GM19023 (cell line): Measurements from ENCODE around the gene TRERF1.
"Not testable (repeated sequence)": the region's sequence is repeated elsewhere in the genome, so short reads cannot be mapped to it uniquely, and the experiment has no call there.

Experiments used
- ATAC-seq: cut with Tn5 transposase; IDR thresholded peaks from one replicate; pipeline ENCODE4 v1.9.1; 2021; ENCODE audit warnings: mild to moderate bottlenecking, moderate library complexity; ENCODE audit not compliant: unreplicated experiment

TRERF1 gene

DNA sequence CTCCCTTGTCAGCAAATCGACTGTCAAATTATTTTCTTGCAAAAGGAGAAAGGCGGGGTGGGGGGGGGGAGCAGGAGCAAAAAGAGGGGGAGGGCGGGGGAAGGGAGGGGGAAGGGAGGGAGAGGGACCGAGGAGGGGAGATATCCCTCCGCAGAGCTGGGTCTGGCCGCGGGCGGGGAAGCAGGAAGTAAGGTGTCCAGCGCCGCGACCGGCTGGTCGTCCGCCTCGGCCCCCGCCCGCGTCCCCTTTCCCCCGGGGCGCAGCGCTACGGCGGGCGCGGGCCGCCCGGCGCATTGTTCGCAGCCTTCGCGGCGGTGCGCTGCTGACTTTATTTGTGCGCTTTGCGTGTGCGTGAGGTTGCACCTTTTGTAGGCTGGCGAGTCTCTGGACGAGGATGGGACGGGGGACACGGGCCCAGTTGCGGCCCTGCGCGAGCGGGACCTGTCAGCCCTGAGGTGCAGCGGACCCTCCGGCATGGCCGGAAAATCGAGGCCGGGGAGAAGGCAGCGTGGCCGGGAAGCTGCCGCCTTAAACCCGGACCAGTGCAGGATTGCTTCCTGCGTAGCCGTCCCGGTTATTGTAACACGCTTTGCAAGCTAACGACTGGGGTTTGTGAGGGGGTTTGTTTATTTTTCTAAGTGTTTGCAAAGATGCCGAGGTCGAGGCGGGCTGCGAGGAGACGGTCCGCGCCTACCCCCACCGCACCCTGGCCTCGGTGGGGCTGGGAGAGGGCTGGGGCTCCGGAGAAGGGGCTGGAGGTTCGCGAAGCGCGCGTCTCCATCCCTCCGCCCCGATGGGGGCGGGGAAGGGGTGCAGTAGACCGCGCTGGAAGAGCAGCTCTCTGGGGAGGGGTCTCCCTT, 675 bp upstream of the TRERF1 start:
- peak; percentile 30 for ATAC-seq

- no peak for ATAC-seq
These were observed 1.0 kb downstream of the TRERF1 start for GRCh38 chr6:42450477-42451332.

- ATAC-seq = no peak
These were observed 1.7 kb downstream of the TRERF1 start for GRCh38 chr6:42449917-42450476.

DNA sequence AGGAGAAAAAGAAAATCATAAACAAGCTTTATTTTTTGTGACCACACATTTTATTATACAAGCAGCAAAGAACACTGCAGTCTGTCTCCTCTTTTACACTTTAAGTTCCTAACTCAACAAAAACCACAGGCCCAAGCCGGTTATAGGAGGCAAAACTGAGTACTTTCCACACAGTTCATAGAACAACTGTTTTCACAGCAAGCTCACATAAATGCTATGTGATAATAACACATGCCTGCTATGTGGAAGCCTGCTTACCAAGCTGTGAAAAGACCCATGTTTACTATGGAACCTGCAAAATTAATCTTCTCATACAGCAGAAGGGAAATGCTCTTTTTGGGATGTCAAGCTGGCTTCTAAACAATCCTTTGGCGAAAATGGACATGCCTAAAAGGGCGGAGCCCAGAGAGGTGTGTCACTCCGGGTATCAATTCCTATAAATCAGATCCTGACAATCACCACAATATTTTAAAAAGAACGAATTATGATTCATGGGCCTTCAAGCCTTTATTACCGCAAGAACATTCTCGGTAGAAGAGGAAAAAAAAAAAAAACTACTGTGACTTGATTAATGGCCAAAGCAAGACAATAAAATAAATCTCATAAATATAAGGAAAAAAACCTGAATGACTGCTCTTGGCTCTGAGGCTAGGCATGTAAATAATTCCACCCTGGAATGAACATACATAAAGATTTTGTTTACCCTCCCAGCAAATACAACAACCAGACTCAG, 2.6 kb downstream of the TRERF1 start:
- ATAC-seq = no peak

- ATAC-seq = no peak
These were observed 3.3 kb downstream of the TRERF1 start for GRCh38 chr6:42448391-42448790.

DNA sequence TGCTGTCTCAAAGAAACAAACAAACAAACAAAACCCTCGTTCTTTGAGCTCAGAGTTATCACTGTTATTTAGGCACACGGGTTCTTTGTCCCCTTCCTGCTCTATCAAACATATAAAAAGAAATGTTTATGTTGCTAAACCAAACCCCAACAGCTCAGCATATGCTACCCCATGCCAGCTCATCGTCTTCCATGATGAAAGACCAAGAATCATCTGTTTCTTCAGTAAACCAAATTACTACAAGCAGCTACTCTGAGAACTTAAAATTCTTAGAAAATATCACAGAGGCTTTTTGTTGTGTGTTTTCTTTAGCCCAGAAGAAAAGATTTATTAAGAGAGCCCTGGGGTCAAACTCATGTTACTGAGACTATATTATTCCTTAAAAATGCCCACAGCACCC, 4.7 kb downstream of the TRERF1 start:
- ATAC-seq = no peak

DNA sequence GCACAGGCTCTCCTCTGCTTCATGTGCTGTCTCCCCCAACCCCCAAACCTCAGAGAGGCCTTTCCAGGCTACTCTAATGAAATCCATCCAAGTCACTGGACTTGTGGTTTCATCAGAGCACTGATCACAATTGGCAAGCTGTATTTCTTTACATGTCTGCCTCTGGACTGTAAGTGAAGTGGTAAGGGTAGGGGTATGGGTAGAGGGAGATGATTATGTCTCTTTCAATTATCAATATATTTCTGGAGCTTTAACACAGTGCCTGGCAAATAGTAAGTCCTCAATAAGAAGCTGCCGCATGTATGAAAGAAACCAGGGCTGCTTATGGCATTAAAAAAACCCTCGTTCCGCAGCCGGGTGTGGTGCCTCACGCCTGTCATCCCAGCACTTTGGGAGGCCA, 5.4 kb downstream of the TRERF1 start:
- ATAC-seq = no peak

- not testable (repeated sequence) for ATAC-seq
These were observed 5.8 kb downstream of the TRERF1 start for GRCh38 chr6:42445955-42446354.

GRCh38 chr6:42443312-42444060, 8.2 kb downstream of the TRERF1 start:
- ATAC-seq = no peak

DNA sequence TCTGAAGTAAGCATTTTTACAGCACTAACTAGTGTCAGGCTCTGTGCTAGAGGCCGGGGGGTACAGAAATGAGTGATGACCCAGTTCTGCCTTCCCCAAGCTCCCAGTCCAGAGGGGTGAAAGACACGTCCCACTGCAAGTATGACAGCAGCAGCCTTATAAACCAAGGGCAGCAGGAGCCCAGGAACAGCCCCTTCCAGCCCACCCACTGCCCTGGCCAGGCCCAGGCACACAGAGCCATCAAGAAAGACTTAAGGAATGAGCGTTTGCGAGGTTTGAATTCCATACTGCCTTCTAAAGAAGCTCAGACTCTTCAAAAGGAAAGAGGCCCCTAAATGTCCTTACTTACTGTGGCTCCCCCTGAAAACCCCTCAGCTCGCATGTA, 10.0 kb downstream of the TRERF1 start:
- ATAC-seq = no peak

GRCh38 chr6:42440778-42441696, 10.7 kb downstream of the TRERF1 start:
- ATAC-seq = no peak

- no peak for ATAC-seq
These were observed 11.7 kb downstream of the TRERF1 start for GRCh38 chr6:42440027-42440426.

GRCh38 chr6:42436825-42437224, 14.9 kb downstream of the TRERF1 start:
- ATAC-seq = no peak

DNA sequence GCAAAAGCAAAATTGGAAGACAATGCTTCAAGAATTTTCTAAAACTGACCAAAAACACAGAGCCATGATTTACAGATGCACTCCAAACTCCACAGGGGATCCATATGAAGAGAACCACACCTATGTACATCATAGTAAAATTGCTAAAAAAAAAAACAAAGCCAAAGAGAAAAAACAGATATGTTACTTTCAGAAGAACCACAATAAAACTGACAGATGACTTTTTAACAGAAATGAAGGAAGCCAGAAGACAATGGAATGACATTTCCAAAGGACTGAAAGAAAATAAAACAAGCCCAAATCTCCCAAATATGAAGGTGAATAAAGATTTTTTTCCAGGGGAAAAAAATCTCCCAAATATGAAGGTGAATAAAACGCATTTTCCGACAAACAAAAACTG, 17.5 kb downstream of the TRERF1 start:
- no peak for ATAC-seq

DNA sequence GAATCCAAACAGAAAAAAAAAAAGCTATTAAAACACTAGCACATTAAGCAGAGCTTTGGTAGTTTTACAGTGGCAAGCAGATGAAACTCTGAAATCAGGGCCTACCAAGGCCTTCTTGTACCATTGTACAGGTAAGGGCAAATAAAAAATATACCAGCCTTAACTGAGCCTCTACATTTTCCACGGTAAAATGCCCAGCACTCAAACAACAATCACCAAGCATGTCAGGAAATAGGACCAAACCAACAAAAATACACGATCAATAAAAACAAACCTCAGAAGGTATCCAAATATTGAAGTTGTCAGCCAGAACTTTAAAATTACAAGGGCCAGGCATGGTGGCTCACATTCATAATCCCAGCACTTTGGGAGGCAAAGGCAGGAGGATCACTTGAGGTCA, 18.3 kb downstream of the TRERF1 start:
- no peak for ATAC-seq

DNA sequence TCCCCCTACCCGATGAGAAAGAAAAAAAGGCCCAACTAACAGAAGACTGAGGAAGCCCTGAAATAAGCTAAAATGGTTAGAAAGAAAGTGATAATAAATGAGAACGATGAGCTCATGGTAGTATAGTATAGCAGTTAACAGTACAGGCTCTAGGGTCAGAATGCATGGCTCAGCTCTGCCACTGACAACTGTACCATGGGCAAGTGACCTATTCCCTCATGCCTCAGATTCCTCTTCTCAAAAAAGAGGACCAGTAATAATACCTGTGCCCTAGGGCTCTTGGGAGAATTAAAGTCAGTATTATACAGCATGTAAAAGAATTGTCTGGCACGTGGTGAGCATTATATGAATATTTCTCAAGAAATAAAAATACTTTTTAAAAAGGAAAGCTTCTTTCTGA, 19.8 kb downstream of the TRERF1 start:
- ATAC-seq = no peak

DNA sequence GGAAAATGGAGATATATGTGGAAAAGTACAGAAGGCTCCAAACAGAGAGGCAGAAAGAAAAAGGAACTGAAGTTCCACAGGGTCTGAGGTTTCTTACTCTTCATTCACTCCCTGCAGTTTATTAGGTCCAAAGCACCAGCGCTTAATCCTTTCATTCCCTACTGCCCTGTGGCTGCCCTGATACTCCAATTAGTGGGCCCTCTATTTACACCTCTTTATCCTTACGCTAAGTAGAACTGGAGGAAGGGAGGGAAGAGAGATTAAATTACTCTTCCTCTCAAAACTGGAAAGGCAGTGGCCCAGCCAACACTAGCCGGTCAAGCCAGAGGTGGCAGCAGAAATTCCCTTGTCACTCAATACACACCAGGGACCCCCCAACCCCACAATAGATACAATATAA, 20.4 kb downstream of the TRERF1 start:
- no peak for ATAC-seq

DNA sequence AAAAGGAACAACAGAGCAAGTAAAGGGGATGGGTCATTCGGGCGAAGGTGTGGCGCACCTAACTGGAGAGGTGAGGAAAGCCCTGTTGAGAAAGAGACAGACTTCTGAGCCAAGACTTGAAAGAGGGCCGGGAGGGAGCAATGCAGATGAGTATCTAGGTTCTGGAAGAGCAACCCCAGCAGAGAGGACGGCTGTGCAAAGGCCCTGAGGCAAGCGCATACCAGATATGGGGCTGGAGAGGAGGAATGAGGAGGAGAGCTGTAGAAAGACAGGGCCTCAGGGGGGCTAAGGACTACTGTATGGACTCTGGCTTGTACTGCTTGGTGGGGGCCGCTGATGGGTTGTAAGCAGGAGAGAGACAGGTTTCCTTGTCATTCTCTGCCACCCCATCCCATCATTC, 21.9 kb downstream of the TRERF1 start:
- no peak for ATAC-seq

GRCh38 chr6:42429042-42429585, 22.6 kb downstream of the TRERF1 start:
- no peak for ATAC-seq
